H1 (cell line): Measurements from ENCODE around the gene CFL2. TPM values are rescaled to one million over a fixed set of nuclear protein-coding genes. Genes with fewer than 3 reads are reported as not detected.

Experiments
- CTCF ChIA-PET: fragments of 300-600 bp; sonication (Branson Sonifier 250); formaldehyde crosslinking; loops from one replicate; lab custom pipeline; 2021; ENCODE audit not compliant: partially characterized antibody; lab: Charles Lee
- POLR2A ChIA-PET: fragments of 300-600 bp; sonication (Branson Sonifier 250); formaldehyde crosslinking; loops from one replicate; lab custom pipeline; 2021; ENCODE audit warnings: inconsistent platforms; ENCODE audit not compliant: partially characterized antibody; lab: Charles Lee
- DNase-seq, 2 experiments: peaks; one replicate each; pipeline versions ENCODE4 v3.0.0 to v3.0.0-alpha.2; 2010 to 2022; ENCODE audit warnings: low spot score in 2 of 2, low read depth in 1 of 2, mixed read lengths in 1 of 2
- FAIRE-seq: peaks from 2 replicates; lab custom pipeline; 2011; peaks lifted over from hg19 to GRCh38; lab: Jason Lieb, UNC
- H2AFZ ChIP-seq: 2 replicates; pipeline ENCODE4 v1.8.1; 2012; ENCODE audit warnings: low read length, inconsistent platforms
- H2AK5ac ChIP-seq: 2 replicates; pipeline ENCODE4 v1.6.1; 2013; ENCODE audit warnings: low read depth, low read length
- H2BK120ac ChIP-seq: replicated peaks from 2 replicates; pipeline ENCODE3; 2013; ENCODE audit warnings: low read depth, low read length, inconsistent platforms
- H2BK12ac ChIP-seq: 2 replicates; pipeline ENCODE4 v1.6.1; 2013; ENCODE audit warnings: low read depth, low read length
- H2BK15ac ChIP-seq: 2 replicates; pipeline ENCODE4 v1.6.1; 2013; ENCODE audit warnings: low read length
- H2BK20ac ChIP-seq: 2 replicates; pipeline ENCODE4 v1.6.1; 2013; ENCODE audit warnings: low read length
- H2BK5ac ChIP-seq: 2 replicates; pipeline ENCODE4 v1.6.1; 2013; ENCODE audit warnings: low read depth, low read length
- H3K14ac ChIP-seq: 2 replicates; pipeline ENCODE4 v1.6.1; 2013; ENCODE audit warnings: inconsistent platforms; ENCODE audit not compliant: insufficient read length
- H3K18ac ChIP-seq: 2 replicates; pipeline ENCODE4 v1.6.1; 2013; ENCODE audit warnings: low read length; ENCODE audit errors: extremely low read depth
- H3K23ac ChIP-seq: 2 replicates; pipeline ENCODE4 v1.6.1; 2013; ENCODE audit warnings: inconsistent platforms; ENCODE audit not compliant: insufficient read length
- H3K23me2 ChIP-seq: 2 replicates; pipeline ENCODE4 v1.6.1; 2013; ENCODE audit warnings: low read depth, low read length
- H3K27ac ChIP-seq: 2 replicates; pipeline ENCODE4 v1.6.1; 2011; ENCODE audit warnings: low read depth, low read length, inconsistent platforms
- H3K27me3 ChIP-seq, 4 experiments: replicated peaks in 1 of 4; 1 replicate in 1 of 4; 2 replicates in 3 of 4; pipeline versions ENCODE4 v1.6.1 to v1.8.1; 2011 to 2013; ENCODE audit warnings: low read length in 3 of 4, mild to moderate bottlenecking in 3 of 4, inconsistent platforms in 2 of 4, mixed read lengths in 2 of 4, moderate library complexity in 1 of 4; ENCODE audit not compliant: control insufficient read depth in 3 of 4, insufficient read depth in 3 of 4; ENCODE audit errors: extremely low read depth in 1 of 4
- H3K36me3 ChIP-seq, 4 experiments: 2 replicates each; pipeline versions ENCODE4 v1.6.1 to v1.8.1; 2011 to 2013; ENCODE audit warnings: mild to moderate bottlenecking in 4 of 4, low read length in 3 of 4, moderate library complexity in 2 of 4, control low read depth in 1 of 4, inconsistent platforms in 1 of 4; ENCODE audit not compliant: insufficient read depth in 4 of 4, control insufficient read depth in 2 of 4
- H3K4ac ChIP-seq: replicated peaks from 2 replicates; pipeline ENCODE3; 2013; ENCODE audit warnings: low read length, low read depth, mixed read lengths, inconsistent platforms; ENCODE audit not compliant: insufficient read length
- H3K4me1 ChIP-seq, 4 experiments: replicated peaks in 1 of 4; 1 replicate in 1 of 4; 2 replicates in 3 of 4; pipeline versions ENCODE4 v1.6.1 to v1.8.1; 2011 to 2013; ENCODE audit warnings: low read length in 3 of 4, inconsistent platforms in 2 of 4, mixed read lengths in 1 of 4; ENCODE audit not compliant: insufficient read depth in 4 of 4, control insufficient read depth in 3 of 4
- H3K4me2 ChIP-seq, 2 experiments: 2 replicates each; pipeline versions ENCODE4 v1.6.1 to v1.8.1; 2011 to 2013; ENCODE audit warnings: low read depth in 2 of 2, low read length in 2 of 2, control low read depth in 1 of 2, inconsistent platforms in 1 of 2, mild to moderate bottlenecking in 1 of 2; ENCODE audit not compliant: insufficient read depth in 1 of 2
- H3K4me3 ChIP-seq, 4 experiments: fragments of 200-600, 300-600 bp in 1 of 4; sonication (generic), shearing (Covaris generic), sonication (Bioruptor Twin) in 1 of 4; 2 replicates each; pipeline versions ENCODE4 v1.5.1 to v1.8.1; 2011 to 2016; ENCODE audit warnings: low read length in 4 of 4, low read depth in 3 of 4, control low read depth in 2 of 4, inconsistent platforms in 2 of 4, mild to moderate bottlenecking in 2 of 4, mixed read lengths in 1 of 4, moderate library complexity in 1 of 4; ENCODE audit not compliant: insufficient read depth in 2 of 4; ENCODE audit errors: extremely low read depth in 1 of 4
- H3K56ac ChIP-seq: replicated peaks from 2 replicates; pipeline ENCODE3; 2013; ENCODE audit warnings: low read depth, mild to moderate bottlenecking, mixed read lengths, low read length, inconsistent platforms; ENCODE audit not compliant: insufficient read length
- H3K79me1 ChIP-seq: 2 replicates; pipeline ENCODE4 v1.6.1; 2013; ENCODE audit warnings: low read depth, low read length, control low read depth
- H3K79me2 ChIP-seq, 2 experiments: 2 replicates each; pipeline versions ENCODE4 v1.6.1 to v1.8.1; 2012 to 2013; ENCODE audit warnings: low read length in 2 of 2, mild to moderate bottlenecking in 2 of 2, inconsistent platforms in 1 of 2; ENCODE audit not compliant: insufficient read depth in 2 of 2, control insufficient read depth in 1 of 2
- H3K9ac ChIP-seq, 4 experiments: replicated peaks in 1 of 4; 1 replicate in 1 of 4; 2 replicates in 3 of 4; pipeline versions ENCODE4 v1.6.1 to v1.8.1; 2011 to 2013; ENCODE audit warnings: low read depth in 3 of 4, low read length in 3 of 4, control low read depth in 2 of 4, mild to moderate bottlenecking in 2 of 4, moderate library complexity in 2 of 4, inconsistent platforms in 1 of 4; ENCODE audit errors: extremely low read depth in 1 of 4
- H3K9me3 ChIP-seq, 2 experiments: 2 replicates each; pipeline versions ENCODE4 v1.6.1 to v1.8.1; 2012 to 2013; ENCODE audit warnings: mild to moderate bottlenecking in 2 of 2, moderate library complexity in 2 of 2, control low read depth in 1 of 2, inconsistent platforms in 1 of 2, low read depth in 1 of 2, low read length in 1 of 2, mixed read lengths in 1 of 2; ENCODE audit not compliant: insufficient read depth in 2 of 2
- H4K20me1 ChIP-seq, 2 experiments: replicated peaks in 1 of 2; 2 replicates each; pipeline versions ENCODE3 to v1.8.1; 2011 to 2013; ENCODE audit warnings: inconsistent platforms in 2 of 2, low read length in 2 of 2, mild to moderate bottlenecking in 1 of 2; ENCODE audit not compliant: insufficient read depth in 2 of 2, control insufficient read depth in 1 of 2
- H4K5ac ChIP-seq: 2 replicates; pipeline ENCODE4 v1.6.1; 2013; ENCODE audit warnings: low read length, low read depth, mixed read lengths, inconsistent platforms; ENCODE audit not compliant: insufficient read length
- H4K8ac ChIP-seq: 2 replicates; pipeline ENCODE4 v1.8.0; 2013; ENCODE audit warnings: mild to moderate bottlenecking, moderate library complexity, low read length, inconsistent platforms; ENCODE audit not compliant: insufficient read depth; ENCODE audit errors: extremely low read depth
- H4K91ac ChIP-seq: replicated peaks from 2 replicates; pipeline ENCODE3; 2013; ENCODE audit warnings: low read length, mixed read lengths, inconsistent platforms; ENCODE audit not compliant: insufficient read length
- MAFK ChIP-seq: IDR thresholded peaks from 2 replicates; pipeline ENCODE4 v1.6.1; 2012; ENCODE audit warnings: low read depth, mild to moderate bottlenecking, improper control_type of control experiment, low read length
- NRF1 ChIP-seq: IDR thresholded peaks from 2 replicates; pipeline ENCODE4 v1.6.1; 2011; ENCODE audit warnings: mild to moderate bottlenecking, low read depth, low read length, improper control_type of control experiment
- PHF8 ChIP-seq: fragments of 200-600 bp; sonication (generic); conservative IDR thresholded peaks from 2 replicates; pipeline ENCODE4 v1.7.1; 2012; ENCODE audit warnings: low read depth, mild to moderate bottlenecking, inconsistent platforms, low read length, moderate library complexity
- SIN3A ChIP-seq, 2 experiments: IDR thresholded peaks in 1 of 2; conservative IDR thresholded peaks in 1 of 2; 2 replicates each; pipeline ENCODE4 v1.6.1; 2011 to 2012; ENCODE audit warnings: low read length in 2 of 2, improper control_type of control experiment in 1 of 2, low read depth in 1 of 2, mild to moderate bottlenecking in 1 of 2
- WGBS, 2 experiments: shearing (Covaris generic) in 1 of 2; methylation state at CpG; one replicate each; pipeline versions ENCODE4 v1.1.6 to v1.1.7; 2013 to 2015; ENCODE audit warnings: low lambda C conversion rate in 2 of 2, mixed read lengths in 2 of 2, inconsistent platforms in 1 of 2, low coverage in 1 of 2, missing lambda C conversion rate in 1 of 2; ENCODE audit not compliant: insufficient replicate concordance in 2 of 2, insufficient coverage in 1 of 2, insufficient read length in 1 of 2; ENCODE audit errors: extremely low coverage in 1 of 2, missing lambda C conversion rate in 1 of 2; 5-methylcytosine and 5-hydroxymethylcytosine counted together
- polyA plus RNA-seq, 7 experiments: library from polyadenylated mRNA; depleted of rRNA in 3 of 7; stranded (reverse) in 5 of 7; unstranded in 2 of 7; fragments of >200 nt in 5 of 7; fragments of 200-250 nt in 2 of 7; gene quantifications; 1 replicate in 5 of 7; 2 replicates in 1 of 7; 4 replicates in 1 of 7; pipeline versions ENCODE4 v1.2.1 to v1.2.3, GENCODE V29; 2011 to 2013; ENCODE audit warnings: missing spikeins in 2 of 7, mixed read lengths in 2 of 7
- total RNA-seq: library from RNA; stranded (reverse); fragmentation: NEBNext Ultra II Directional; extraction: Animal tissue kit (Norgen Biotek cat#: 25700); gene quantifications from 2 replicates; pipeline ENCODE4 v1.2.1, GENCODE V29; 2021

Gene CFL2
- total and polyA plus RNA-seq, 2 of the 8 experiments (the other 6 are each of a cell fraction or from before 2014, with no cell fraction given): 9.7 to 20.5 TPM

GRCh38 chr14:34678306-34678705 is 36.1 kb downstream of the CFL2 start:
- no peak overlapping the region for H3K27ac ChIP-seq
- POLR2A ChIA-PET: no interaction called here
- no peak for DNase-seq
- H2BK5ac ChIP-seq: no peak overlapping the region
- no peaks in the 10 kb centered on the region for H3K23me2 ChIP-seq
- no peaks in the 10 kb centered on the region for H3K79me1 ChIP-seq
- WGBS, 2 experiments: 76% methylated on average over 7 of the region's 7 CpGs; no CpG with 5 or more reads in 1 of the 2 experiments
- 0 out of 4 replicates have a peak overlapping the region, but pooled peaks of 1 of the 2 experiments have one; percentile 25 for H3K4me2 ChIP-seq
- H3K4me3 ChIP-seq: no peak overlapping the region
- no peak overlapping the region for H4K8ac ChIP-seq
- no peak overlapping the region for H3K4ac ChIP-seq
- H4K5ac ChIP-seq: no peak overlapping the region
- TF ChIP-seq NRF1: no peak
- TF ChIP-seq SIN3A (conservative IDR thresholded peaks at IDR 0.05 in 1 of 2, IDR thresholded peaks at IDR 0.05 in 1 of 2; ENCODE audit: low read depth in 1 of 2, low read length in 2 of 2): no peak
- TF ChIP-seq MAFK: no peak
- no peak for TF ChIP-seq PHF8
- TF ChIP-seq, all 59 proteins: peak for 0
- no peaks in the 10 kb centered on the region for H3K36me3 ChIP-seq
- CTCF ChIA-PET: interaction anchor here (1.4 kb wide), 1 partner anchor 27 kb away, joined by 3 read pairs; no protein-coding TSS in a partner anchor
- H2BK20ac ChIP-seq: no peak overlapping the region
- H2AK5ac ChIP-seq: no peak overlapping the region
- H2BK15ac ChIP-seq: no peak overlapping the region
- no peak overlapping the region for H2BK120ac ChIP-seq
- H3K23ac ChIP-seq: no peak overlapping the region
- H4K20me1 ChIP-seq: no peaks in the 10 kb centered on the region
- H3K27me3 ChIP-seq: no peaks in the 10 kb centered on the region
- no peaks in the 10 kb centered on the region for H3K9me3 ChIP-seq
- H3K56ac ChIP-seq: no peak overlapping the region
- no peak overlapping the region for H2BK12ac ChIP-seq
- H3K14ac ChIP-seq: no peak overlapping the region
- H2AFZ ChIP-seq: 0 out of 2 replicates have a peak overlapping the region, but pooled peaks have one; percentile 23
- H3K79me2 ChIP-seq: no peaks in the 10 kb centered on the region
- H3K18ac ChIP-seq: no peak overlapping the region
- no peak overlapping the region for H4K91ac ChIP-seq
- H3K4me1 ChIP-seq: peaks cover 0 to 6% (median 3%) of the 10 kb centered on the region in 4 experiments; a peak in 4 of 7 replicates
- no peak overlapping the region for H3K9ac ChIP-seq
- no peak for FAIRE-seq
